Kidney capillary endothelial cell (primary cell): Measurements from ENCODE around the gene NR4A2.

ENCODE experiments used
- DNase-seq: peaks from one replicate; pipeline ENCODE4 v3.0.0-alpha.2; 2018; ENCODE audit warnings: low spot score

The NR4A2 gene

GRCh38 chr2:156332534-156333273 lies at the start of gene NR4A2:
TSS of gene NR4A2 (minus strand) at chr2:156332721. CDS start at chr2:156330186, 2,535 bp downstream.
- peak; percentile 64 for DNase-seq

- no peak for DNase-seq
Measured at GRCh38 chr2:156380117-156380645, 47.7 kb upstream of the NR4A2 start.

- no peak for DNase-seq
Measured at GRCh38 chr2:156379714-156380113, 47.2 kb upstream of the NR4A2 start.

DNA sequence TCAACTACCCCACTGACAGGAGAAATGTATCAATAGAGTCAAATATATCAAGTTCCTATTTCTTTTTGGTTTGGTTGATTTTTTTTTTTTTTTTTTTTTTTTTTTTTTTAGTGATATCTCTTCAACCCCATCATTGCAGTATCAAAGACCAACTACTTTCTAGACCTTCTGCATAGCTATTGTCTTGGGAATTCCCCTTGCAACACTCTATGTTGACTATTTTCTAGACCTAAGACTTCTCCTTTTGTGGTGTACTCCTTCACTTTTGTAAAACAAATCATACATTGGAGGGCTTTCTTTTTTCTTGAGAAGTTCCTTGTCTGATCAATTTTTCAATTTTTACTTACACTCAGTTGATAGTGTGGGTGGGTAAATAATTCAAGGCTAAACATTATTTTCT lies 46.5 kb upstream of the NR4A2 start:
- no peak for DNase-seq

GRCh38 chr2:156366753-156367152 lies 34.2 kb upstream of the NR4A2 start:
- DNase-seq: no peak

- no peak for DNase-seq
Measured at GRCh38 chr2:156363141-156363540, 30.6 kb upstream of the NR4A2 start.

DNA sequence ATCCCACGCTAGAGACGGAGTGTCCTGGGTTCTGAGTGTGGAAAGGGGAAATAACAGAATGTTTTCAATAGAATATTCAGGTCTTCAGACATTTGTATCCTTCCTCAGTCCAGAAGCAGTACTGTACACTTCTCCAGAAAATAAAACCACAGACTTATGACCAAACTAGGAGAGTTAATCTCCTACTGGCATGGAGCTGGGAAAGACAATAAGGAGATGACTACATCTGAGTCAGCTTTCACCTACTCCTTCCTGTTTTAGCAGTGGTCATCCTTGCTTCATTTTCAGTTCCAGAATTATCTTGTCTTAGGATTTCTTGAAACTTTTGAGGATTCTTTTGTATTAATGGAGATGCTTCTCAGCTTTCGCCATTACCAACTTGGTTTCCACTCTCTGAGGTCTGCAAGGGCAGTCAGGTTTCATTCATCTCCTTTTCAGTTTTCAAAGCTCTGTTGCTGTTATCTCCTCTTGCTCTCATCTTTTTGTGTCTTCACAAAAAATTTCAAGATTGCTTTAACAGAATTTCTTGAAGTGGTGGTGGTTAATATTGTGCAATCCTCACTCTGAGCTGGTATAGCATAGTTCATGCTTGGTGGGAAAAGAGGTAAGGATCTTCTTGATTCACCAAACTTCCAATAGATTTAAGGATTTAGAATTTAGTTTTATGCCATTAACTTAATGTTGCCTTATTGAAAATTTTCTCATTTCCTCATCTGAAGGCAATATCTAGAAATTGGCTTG lies 23.7 kb upstream of the NR4A2 start:
- no peak for DNase-seq

DNA sequence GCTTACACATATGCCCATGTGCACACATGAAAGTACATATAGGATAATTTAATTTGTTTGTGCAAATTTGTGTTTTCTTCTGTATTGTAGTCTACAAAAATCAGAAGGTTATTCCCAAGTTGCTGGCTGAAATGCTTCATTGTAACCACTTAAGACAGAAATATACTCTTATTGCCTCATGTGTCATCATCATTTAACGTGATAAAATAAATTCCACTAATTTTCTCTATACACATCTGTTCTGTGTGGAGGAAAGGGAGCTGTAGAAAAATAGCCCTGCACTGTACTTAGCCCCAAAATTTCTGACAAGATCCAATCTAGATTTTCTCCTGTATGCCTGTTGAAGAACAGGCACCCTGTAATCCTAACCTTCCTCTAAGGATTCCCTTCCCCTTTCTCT lies 20.4 kb upstream of the NR4A2 start:
- no peak for DNase-seq

DNA sequence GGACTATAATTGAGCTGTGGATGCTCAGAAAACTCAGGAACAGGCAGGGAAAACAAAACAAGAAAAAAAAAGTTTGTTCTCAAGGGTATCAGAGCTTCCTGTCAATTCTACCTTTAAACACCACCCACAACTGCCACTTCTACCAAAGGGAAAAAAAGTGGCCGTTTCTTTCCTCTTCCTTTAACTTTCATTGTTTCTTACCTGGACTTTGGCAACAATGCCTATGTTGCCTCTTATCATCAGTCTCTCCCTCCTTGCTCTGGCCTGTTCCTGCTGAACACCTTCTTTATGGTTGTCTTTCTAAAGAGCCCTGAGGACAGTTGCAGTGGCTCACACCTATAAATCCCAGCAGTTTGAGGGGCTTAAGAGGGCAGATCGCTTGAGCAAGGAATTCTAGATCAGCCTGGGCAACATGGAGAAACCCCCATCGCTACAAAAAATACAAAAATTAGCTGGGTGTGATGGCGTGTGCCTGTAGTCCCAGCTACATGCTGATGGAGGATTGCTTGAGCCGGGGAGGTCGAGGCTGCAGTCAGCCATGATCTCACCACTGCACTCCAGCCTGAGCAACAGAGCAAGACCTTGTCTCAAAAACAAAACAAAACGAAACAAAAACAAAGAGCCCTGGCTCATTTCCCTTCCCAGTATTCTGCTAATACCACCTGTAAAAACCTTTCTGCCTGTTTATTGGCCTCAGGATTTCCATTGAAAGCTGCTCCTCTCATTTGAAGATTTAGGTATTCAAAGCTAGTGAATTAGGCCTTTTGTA lies 18.0 kb upstream of the NR4A2 start:
- DNase-seq: no peak

GRCh38 chr2:156349605-156350004 lies 17.1 kb upstream of the NR4A2 start:
- DNase-seq: no peak

GRCh38 chr2:156349161-156349560 lies 16.6 kb upstream of the NR4A2 start:
- no peak for DNase-seq

DNA sequence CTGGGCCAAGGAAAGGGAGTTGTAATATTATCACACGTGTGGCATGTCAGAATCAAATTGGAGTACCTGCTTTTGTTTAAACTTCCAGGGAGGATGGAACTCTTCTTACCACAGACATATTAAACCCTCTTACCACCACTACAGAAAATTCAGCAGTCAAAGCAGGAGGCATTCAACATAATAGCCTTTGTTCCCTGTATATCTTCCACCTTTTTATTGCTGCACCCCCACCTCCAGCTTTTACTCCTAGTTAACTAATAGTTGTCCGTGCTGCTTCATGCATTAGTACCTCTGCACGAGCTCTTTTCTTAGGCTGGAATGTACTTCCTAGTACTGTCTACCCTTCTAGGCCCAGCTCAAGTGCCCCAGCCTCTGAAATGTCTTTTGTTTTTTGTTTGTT lies 14.9 kb upstream of the NR4A2 start:
- no peak for DNase-seq

DNA sequence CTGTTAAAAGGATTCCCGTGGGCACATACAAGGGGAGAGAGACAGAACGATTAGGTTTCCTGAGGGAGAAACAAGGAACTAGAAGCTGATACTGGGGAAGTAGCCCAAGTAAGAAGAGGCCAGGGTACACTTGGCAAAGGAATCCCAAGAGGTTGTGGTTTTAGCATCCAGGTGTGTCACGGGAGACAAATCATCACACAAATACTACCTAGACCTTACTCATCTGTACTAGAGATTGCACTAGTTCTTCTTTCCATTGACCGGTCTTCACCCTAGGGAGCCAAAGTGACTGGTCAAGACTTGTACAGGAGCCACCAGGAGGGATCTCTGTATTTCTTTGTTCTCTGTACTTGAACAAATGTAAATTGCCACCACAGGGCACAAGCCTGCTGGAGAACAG lies 14.2 kb upstream of the NR4A2 start:
- no peak for DNase-seq

DNA sequence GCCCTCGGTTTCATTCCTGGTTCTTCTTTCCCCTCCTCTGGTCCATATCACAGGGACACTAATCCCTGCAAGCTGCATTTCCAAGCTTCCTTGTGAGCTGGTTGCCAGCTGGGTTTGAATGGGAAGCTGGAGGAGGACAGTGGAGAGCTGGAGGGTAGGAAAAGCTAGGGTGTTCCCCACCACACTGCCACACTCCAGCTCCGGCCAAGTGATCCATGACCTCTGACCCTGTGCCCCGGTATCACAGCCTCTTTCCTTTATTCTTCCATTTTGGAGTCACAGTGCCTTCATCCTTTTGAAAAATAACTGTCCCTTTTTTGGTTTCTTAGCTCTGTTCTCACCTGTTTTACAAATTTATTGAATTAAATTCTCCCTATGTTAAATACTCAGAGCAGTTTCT lies 13.1 kb upstream of the NR4A2 start:
- no peak for DNase-seq

GRCh38 chr2:156343940-156344301 lies 11.4 kb upstream of the NR4A2 start:
- DNase-seq: no peak

DNA sequence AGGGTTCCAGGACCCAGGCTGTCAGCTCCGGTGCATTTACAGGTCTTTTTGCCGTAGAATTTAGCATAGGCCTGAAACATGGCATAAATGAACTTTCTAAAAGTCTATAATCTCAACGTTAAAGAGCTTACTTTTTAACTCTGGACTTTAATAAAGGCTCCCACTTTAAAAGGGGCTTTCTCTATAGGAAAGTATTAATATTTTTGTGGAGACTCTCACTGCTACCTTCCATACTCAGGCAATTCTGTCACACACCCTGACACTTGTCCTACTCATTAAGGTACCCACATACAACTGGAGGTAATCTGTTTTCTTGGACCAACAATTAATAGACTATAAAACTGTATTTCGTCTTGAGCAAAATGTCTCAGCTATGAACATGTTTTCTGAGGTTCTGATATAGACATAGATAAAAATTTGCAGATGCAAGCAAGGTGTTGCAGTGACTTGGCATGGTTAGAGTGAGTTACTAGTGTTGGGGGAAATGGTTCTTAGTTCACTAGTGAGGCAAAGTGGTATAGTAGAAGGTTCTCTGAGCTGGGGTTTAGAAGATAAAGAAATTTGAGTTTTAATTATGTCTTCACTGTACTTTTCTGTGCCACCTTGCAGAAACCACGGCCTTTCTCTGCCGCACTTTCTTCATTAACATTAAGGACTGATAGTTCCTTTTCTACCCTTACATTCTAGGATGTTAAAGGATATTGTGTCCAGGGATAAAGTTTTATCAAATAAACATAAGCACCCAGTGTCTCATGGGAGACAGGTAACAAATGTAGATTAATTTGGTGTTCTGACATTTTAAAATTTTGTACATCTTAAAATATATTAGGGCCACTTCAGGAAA lies 10.8 kb upstream of the NR4A2 start:
- no peak for DNase-seq

GRCh38 chr2:156342254-156343095 lies 10.0 kb upstream of the NR4A2 start:
- DNase-seq: peak; percentile 85

GRCh38 chr2:156341452-156342253 lies 9.1 kb upstream of the NR4A2 start:
- DNase-seq: peak; percentile 58

DNA sequence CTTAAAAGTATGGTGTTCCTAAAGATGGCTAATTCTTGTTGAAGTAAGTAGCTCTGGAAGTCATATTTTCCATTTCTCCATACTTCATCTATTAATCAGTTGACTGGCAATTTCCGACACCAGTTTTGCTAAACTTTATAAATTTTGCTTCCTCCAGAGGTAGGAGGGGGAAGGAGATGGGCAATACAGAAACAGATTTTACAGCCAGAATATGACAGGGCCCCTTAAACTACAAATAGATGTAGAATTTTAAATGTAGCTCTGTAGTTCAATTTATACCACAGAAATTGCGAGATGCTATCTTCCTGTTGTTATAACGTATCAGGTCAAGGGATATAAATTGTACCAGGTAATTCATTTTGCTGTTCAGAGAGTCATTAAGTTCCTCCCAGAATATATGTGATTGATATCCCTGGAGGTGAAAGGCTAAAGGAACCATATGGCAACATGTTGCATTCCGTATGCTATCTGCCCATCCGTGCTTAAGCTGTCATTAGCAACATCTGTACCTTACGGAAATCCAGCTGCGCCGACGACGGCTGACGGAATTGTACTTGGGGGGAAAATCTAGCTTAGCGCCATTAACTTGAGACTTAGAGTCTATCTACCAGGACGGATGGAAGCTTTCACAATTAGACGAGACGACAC lies 8.4 kb upstream of the NR4A2 start:
- peak; percentile 36 for DNase-seq
